HG03135 (cell line): ENCODE data around the gene CYP4V2.
"Not testable (repeated sequence)": the region's sequence is repeated elsewhere in the genome, so short reads cannot be mapped to it uniquely, and the experiment has no call there.

ENCODE experiments used
- ATAC-seq: cut with Tn5 transposase; IDR thresholded peaks from one replicate; pipeline ENCODE4 v1.9.1; 2021; ENCODE audit warnings: mild to moderate bottlenecking, moderate library complexity; ENCODE audit not compliant: unreplicated experiment

The CYP4V2 gene

GRCh38 chr4:186227744-186228513 is 36.6 kb downstream of the CYP4V2 start:
- no peak for ATAC-seq

DNA sequence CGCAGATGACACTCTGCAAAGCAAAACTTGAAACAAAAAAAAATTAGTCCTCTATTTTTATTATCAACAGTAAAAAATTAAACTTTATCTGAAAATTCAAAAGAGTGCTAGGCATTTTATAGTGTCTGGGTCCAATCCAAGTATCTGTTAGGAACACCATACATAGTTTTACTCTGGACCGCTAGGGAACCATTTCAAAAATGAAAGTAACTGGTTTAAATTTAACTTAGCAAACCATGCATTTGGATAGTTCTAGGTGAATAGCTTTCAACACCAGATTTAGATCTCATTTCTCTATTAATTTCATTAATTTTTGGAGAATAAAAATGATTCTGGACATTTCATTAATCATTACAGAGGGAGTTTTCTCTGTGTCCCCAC is 37.1 kb downstream of the CYP4V2 start:
- no peak for ATAC-seq

- no peak for ATAC-seq
These were observed 43.0 kb downstream of the CYP4V2 start for GRCh38 chr4:186234367-186234766.

DNA sequence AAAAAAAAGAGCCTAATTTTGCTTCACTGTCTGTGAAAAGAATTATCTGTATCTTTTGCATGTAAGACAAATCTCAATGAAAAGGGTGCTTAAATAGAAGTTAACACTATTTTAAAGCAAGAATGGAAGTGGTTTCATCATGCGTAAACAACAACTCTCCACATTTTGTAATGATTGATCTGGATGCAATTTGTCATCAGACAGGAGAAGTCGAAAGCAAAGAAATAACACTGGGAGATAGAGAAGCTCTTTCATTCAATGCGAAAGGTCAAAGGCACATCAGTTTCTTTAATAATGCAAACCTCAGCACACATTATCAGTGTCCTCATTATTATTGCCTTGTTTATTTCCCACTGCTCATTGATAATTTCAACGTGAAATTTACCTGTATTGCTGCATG is 44.8 kb downstream of the CYP4V2 start:
- no peak for ATAC-seq

DNA sequence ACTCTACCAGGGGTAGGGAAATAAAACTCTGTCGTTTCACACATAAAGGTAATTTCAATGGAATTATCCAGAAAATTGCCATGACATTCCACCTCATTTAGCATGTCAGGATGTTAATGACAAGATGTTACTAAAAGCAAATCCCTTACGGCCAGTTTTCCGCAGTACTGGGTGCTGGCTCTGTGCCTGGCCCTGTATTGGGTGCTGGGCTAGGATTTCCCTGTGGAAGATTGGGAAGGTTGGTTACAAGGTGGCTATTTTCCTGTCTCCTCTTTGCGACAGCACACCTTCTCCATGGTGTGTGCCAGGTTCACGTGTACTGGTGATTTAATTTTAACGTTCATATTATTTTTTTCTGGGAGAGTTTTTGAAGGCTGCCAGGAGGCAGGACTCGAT is 49.1 kb downstream of the CYP4V2 start:
- ATAC-seq, result no peak

DNA sequence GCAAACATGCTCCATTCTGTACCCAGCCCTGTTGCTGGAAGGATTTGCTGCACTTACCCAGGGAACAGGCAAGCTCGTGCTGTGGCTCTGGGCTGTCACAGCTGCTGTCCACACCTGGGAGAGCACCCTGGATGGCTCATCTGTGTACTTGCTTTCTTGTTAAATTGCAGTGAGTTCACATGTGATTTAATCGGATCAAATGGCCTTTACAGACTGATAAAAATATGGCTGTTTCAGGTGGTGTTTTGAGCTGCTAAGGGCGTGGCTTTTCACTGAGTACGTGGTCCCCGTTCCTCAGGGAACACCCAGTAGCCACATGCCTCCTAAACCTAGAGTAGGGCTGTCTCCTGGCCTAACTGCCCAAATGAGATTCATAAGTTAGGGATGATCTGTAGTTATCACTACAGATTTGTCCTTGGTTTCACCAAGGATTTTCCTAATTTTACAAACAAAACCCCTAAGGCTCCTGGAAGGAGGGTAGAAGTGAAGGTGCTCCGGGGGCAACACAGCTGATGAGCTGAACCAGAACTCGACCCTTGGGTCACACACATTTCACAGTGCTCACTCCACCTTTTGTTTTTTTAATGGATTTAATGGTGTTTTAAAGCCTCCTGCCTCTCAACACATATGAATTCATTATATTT is 49.6 kb downstream of the CYP4V2 start:
- no peak for ATAC-seq

- no peak for ATAC-seq
These were observed 50.2 kb downstream of the CYP4V2 start for GRCh38 chr4:186241616-186242015.

DNA sequence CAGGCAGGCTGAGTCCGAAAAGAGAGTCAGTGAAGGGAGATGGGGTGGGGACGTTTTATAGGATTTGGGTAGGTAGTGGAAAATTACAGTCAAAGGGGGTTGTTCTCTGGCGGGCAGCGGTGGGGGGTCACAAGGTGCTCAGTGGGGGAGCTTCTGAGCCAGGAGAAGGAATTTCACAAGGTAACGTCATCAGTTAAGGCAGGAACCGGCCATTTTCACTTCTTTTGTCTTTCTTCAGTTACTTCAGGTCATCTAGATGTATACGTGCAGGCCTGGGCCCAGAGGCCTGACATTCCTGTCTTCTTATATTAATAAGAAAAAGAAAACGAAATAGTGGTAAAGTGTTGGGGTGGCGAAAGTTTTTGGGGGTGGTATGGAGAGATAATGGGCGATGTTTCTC is 50.7 kb downstream of the CYP4V2 start:
- ATAC-seq, result not testable (repeated sequence)

- no peak for ATAC-seq
These were observed 52.0 kb downstream of the CYP4V2 start for GRCh38 chr4:186243331-186243730.

GRCh38 chr4:186244835-186245234 is 53.5 kb downstream of the CYP4V2 start:
- no peak for ATAC-seq

DNA sequence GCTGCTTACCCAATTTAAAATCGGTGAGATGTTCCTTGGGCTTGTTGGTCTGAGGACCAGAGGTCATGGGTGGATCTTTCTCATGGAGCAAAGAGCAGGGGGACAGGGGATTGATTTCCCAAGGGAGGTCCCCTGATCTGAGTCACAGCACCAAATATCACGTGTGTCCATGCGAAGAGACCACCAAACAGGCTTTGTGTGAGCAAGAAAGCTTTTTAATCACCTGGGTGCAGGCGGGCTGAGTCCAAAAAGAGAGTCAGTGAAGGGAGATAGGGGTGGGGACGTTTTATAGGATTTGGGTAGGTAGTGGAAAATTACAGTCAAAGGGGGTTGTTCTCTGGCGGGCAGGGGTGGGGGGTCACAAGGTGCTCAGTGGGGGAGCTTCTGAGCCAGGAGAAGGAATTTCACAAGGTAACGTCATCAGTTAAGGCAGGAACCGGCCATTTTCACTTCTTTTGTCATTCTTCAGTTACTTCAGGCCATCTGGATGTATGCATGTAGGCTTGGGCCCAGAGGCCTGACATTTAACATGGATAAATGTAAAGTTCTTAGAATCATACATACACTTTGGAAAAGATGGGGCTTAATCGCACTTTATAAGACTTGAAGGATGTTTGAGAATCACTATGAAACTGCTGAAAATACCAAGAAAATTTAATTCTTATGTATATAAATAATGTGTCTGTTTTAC is 55.8 kb downstream of the CYP4V2 start:
- not testable (repeated sequence) for ATAC-seq

DNA sequence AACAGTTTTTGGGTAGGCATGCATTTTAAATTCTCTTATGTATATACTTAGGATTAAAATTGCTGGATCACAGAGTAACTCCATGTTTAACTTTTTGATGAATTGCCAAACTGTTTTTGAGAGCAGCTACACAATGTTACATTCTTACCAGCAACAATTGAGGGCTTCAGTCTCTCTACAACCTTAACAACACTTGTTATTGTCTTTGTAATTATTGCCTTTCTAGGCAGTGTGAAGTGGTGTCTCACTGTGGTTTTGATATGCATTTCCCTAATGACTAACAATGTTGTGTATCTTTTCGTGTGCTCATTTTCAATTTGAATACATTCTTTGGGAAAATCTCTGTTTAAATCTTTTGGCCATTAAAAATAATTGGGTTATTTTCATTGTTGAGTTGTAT is 57.3 kb downstream of the CYP4V2 start:
- ATAC-seq, result no peak

DNA sequence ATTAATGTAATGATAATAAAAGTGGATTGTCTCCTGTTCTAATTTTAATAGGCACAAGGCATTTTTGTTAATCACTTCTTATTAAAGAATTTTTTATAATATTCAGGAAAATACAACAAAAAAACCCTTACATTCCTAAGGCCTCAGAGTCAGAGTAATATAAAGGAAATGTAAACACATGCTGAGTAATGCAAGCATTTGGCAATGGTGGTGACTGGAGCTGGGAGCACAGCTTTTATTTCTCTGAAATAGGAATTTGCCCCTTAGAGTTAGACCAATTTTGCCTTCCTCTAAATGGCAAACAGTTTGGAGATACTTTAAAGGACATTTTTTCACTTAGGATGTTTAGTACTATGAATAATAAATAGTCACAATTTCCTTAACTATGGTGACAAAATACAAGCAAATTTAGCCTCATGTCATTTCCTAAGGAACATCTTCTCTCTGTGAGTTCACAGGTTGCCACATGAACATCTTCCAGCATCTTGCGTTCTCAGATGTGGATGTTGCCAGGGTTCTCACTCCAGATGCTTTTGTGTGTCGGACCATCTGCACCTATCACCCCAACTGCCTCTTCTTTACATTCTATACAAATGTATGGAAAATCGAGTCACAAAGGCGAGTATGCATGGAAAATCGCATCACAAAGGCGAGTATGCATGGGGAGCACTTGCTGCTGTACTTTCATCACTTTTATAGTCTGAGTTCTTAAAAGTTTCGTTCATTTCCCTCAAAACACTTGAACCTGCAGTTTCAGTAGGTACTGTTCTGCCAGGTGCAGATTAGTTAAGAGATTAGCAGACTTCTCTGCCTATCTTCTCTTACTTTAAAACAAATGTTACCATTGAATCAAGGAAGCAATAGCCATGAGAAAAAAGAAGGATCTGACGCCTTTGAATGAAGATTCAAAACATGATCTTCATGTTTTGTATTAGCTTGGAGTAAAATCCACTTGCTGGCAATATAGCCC is 58.7 kb downstream of the CYP4V2 start:
- no peak for ATAC-seq

DNA sequence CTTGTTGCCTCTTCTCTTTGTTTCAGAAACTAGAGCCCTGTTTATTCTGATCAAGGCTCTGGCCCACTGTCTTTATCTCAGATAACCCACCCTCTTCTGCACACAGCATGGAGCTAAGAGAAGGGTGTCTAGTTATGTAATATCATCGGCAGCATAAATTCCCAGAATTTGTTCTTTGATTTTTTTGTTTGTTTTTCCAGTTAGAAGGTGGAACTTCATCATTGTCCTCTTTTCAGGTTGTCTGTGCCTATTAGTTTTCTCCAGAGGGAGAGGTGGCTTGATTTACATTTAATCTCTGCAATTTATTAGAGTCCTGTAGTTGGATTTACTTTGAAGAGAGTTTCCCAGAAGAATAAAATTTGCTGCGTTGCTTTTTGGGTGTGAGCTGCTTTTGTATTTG is 59.4 kb downstream of the CYP4V2 start:
- no peak for ATAC-seq

DNA sequence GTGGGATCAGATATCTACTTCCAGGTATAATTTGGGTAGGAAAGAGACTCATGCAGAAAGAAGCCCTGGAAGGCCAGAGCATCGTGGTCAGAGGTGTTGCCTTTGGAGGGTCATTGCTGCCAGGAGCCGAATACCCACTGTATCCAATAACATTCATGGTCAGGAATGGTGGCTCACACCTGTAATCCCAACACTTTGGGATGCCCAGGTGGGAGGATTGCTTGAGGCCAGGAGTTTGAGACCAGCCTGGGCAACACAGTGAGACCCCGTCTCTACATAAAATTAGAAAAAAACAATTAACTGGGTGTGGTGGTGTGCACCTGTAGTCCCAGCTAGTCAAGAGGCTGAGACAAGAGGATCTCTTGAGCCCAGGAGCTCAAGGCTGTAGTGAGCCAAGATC is 63.8 kb downstream of the CYP4V2 start:
- no peak for ATAC-seq

- ATAC-seq, result no peak
These were observed 66.9 kb downstream of the CYP4V2 start for GRCh38 chr4:186258216-186258811.

DNA sequence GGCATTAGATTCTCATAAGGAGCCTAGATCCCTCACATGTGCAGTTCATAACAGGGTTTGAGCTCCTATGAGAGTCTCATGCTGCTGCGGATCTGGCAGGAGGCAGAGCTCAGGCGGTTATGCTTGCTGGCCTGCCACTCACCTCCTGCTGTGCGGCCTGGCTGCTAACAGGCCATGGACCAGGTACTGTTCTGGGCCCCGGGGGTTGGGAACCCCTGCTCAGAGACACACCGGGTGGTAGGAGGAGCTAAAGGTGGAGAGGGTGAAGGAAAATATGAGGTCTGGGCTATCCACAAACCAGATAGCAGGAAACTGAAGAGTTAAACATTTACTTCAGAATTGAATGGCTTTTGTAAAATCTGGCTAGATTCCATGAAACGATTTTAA is 68.7 kb downstream of the CYP4V2 start:
- ATAC-seq, result no peak
